IMR-90 (cell line): ENCODE measurements around the gene CFAP299. TPM values are rescaled to one million over a fixed set of nuclear protein-coding genes. Genes with fewer than 3 reads are reported as not detected.
"Not testable (repeated sequence)": the region's sequence is repeated elsewhere in the genome, so short reads cannot be mapped to it uniquely, and the experiment has no call there.

ENCODE experiments used
- ATAC-seq: fragments of 200-7000 bp; cut with Tn5 transposase; 2 replicates; pipeline ENCODE4 v1.9.1; 2020; ENCODE audit warnings: low read depth, mild to moderate bottlenecking, moderate library complexity
- BruUV-seq: library from RNA; stranded (reverse); fragments of 400-500 nt; replicated peaks from 2 replicates; lab custom pipeline; 2021; lab: Mats Ljungman, UMichigan
- CTCF ChIA-PET: fragments of 300-600 bp; formaldehyde crosslinking; extraction: SDS; loops from one replicate; lab custom pipeline; 2021; ENCODE audit warnings: antibody characterized with exemption; lab: Yijun Ruan, JAX
- POLR2A ChIA-PET: fragments of 300-600 bp; sonication (Branson Sonifier 250); formaldehyde crosslinking; loops from one replicate; lab custom pipeline; 2022; ENCODE audit warnings: antibody characterized with exemption; ENCODE audit not compliant: unreplicated experiment; lab: Charles Lee
- DNase-seq: peaks from one replicate; pipeline ENCODE4 v3.0.0; 2013
- H2AFZ ChIP-seq: replicated peaks from 2 replicates; pipeline ENCODE3; 2013; ENCODE audit warnings: low read length, mild to moderate bottlenecking; ENCODE audit not compliant: poor library complexity
- H2AK5ac ChIP-seq: 2 replicates; pipeline ENCODE4 v1.6.1; 2013; ENCODE audit warnings: low read depth, low read length, inconsistent platforms
- H2AK9ac ChIP-seq: replicated peaks from 2 replicates; pipeline ENCODE3; 2013; ENCODE audit warnings: mild to moderate bottlenecking, low read depth, low read length, moderate library complexity; ENCODE audit not compliant: poor library complexity
- H2BK120ac ChIP-seq: 2 replicates; pipeline ENCODE4 v1.6.1; 2013; ENCODE audit warnings: low read depth, low read length, inconsistent platforms
- H2BK15ac ChIP-seq: 3 replicates; pipeline ENCODE4 v1.6.1; 2013; ENCODE audit warnings: low read depth, low read length, inconsistent platforms
- H2BK20ac ChIP-seq: 2 replicates; pipeline ENCODE4 v1.6.1; 2013; ENCODE audit warnings: low read depth, mild to moderate bottlenecking, inconsistent platforms, low read length, moderate library complexity
- H2BK5ac ChIP-seq: 2 replicates; pipeline ENCODE4 v1.6.1; 2013; ENCODE audit warnings: mild to moderate bottlenecking, low read depth, low read length, inconsistent platforms; ENCODE audit not compliant: poor library complexity, severe bottlenecking
- H3K14ac ChIP-seq: replicated peaks from 2 replicates; pipeline ENCODE4 v1.6.1; 2013; ENCODE audit warnings: low read depth, low read length, inconsistent platforms
- H3K18ac ChIP-seq: 2 replicates; pipeline ENCODE4 v1.6.1; 2013; ENCODE audit warnings: low read depth, low read length, control low read depth
- H3K23ac ChIP-seq: 2 replicates; pipeline ENCODE4 v1.6.1; 2013; ENCODE audit warnings: low read depth, low read length, inconsistent platforms
- H3K27ac ChIP-seq: 2 replicates; pipeline ENCODE4 v1.5.1; 2013; ENCODE audit warnings: mild to moderate bottlenecking, control low read depth, low read length; ENCODE audit not compliant: insufficient read depth
- H3K27me3 ChIP-seq: 2 replicates; pipeline ENCODE4 v1.6.1; 2013; ENCODE audit warnings: low read length; ENCODE audit not compliant: control insufficient read depth, insufficient read depth
- H3K36me3 ChIP-seq: 2 replicates; pipeline ENCODE4 v1.6.1; 2013; ENCODE audit warnings: low read length, mixed read lengths; ENCODE audit not compliant: control insufficient read depth, insufficient read depth
- H3K4ac ChIP-seq: 2 replicates; pipeline ENCODE4 v1.6.1; 2013; ENCODE audit warnings: low read depth, low read length, inconsistent platforms
- H3K4me1 ChIP-seq: 2 replicates; pipeline ENCODE4 v1.6.1; 2013; ENCODE audit warnings: low read length, mixed read lengths; ENCODE audit not compliant: control insufficient read depth, insufficient read depth
- H3K4me2 ChIP-seq: 2 replicates; pipeline ENCODE4 v1.6.1; 2013; ENCODE audit warnings: low read depth, mild to moderate bottlenecking, control low read depth, low read length, moderate library complexity
- H3K4me3 ChIP-seq: 2 replicates; pipeline ENCODE4 v1.5.1; 2013; ENCODE audit warnings: low read depth, mild to moderate bottlenecking, control low read depth, low read length, moderate library complexity; ENCODE audit not compliant: insufficient read depth
- H3K56ac ChIP-seq: 2 replicates; pipeline ENCODE4 v1.6.1; 2013; ENCODE audit warnings: low read length, inconsistent platforms; ENCODE audit not compliant: insufficient read depth; ENCODE audit errors: extremely low read depth
- H3K79me1 ChIP-seq, 2 experiments: 2 replicates each; pipeline ENCODE4 v1.6.1; 2013; ENCODE audit warnings: low read length in 2 of 2, inconsistent platforms in 1 of 2, low read depth in 1 of 2
- H3K9ac ChIP-seq: 2 replicates; pipeline ENCODE4 v1.6.1; 2013; ENCODE audit warnings: low read depth, low read length, control low read depth
- H3K9me1 ChIP-seq: 2 replicates; pipeline ENCODE4 v1.6.1; 2013; ENCODE audit warnings: low read length, inconsistent platforms; ENCODE audit not compliant: insufficient read depth
- H3K9me3 ChIP-seq: 2 replicates; pipeline ENCODE4 v1.6.1; 2013; ENCODE audit warnings: low read length; ENCODE audit not compliant: control insufficient read depth, insufficient read depth
- H4K20me1 ChIP-seq: 2 replicates; pipeline ENCODE4 v1.6.1; 2013; ENCODE audit warnings: low read length, inconsistent platforms; ENCODE audit not compliant: insufficient read depth
- H4K5ac ChIP-seq: 2 replicates; pipeline ENCODE4 v1.6.1; 2013; ENCODE audit warnings: mild to moderate bottlenecking, low read depth, low read length, control low read depth
- H4K8ac ChIP-seq, 2 experiments: 2 replicates each; pipeline ENCODE4 v1.6.1; 2013; ENCODE audit warnings: low read depth in 2 of 2, low read length in 2 of 2, control low read depth in 1 of 2, inconsistent platforms in 1 of 2
- H4K91ac ChIP-seq: 2 replicates; pipeline ENCODE4 v1.6.1; 2013; ENCODE audit warnings: low read depth, low read length, inconsistent platforms; ENCODE audit not compliant: insufficient read depth
- WGBS, 2 experiments: methylation state at CpG; one replicate each; pipeline versions ENCODE4 v1.1.5 to v1.1.7; 2013; ENCODE audit warnings: missing lambda C conversion rate in 2 of 2; ENCODE audit not compliant: insufficient read length in 1 of 2; ENCODE audit errors: extremely low coverage in 2 of 2; 5-methylcytosine and 5-hydroxymethylcytosine counted together
- dilution Hi-C: fragments of 300-500 bp; cut with HindIII; formaldehyde crosslinking; loops from one replicate; pipeline ENCODE4 v1.14.3; 2018; ENCODE audit warnings: low sequenced_read_pairs; ENCODE audit not compliant: unreplicated experiment
- in situ Hi-C: fragments of 300-500 bp; cut with MboI; formaldehyde crosslinking; loops from 3 replicates; pipeline ENCODE4 v1.14.3; 2019; ENCODE audit warnings: low sequenced_read_pairs, inconsistent platforms, mixed read lengths
- intact Hi-C: fragments of 100-400 bp; cut with micrococcal nuclease; formaldehyde crosslinking; loops from 2 replicates; pipeline ENCODE4 v1.10.0; 2022
- polyA plus RNA-seq, 3 experiments: library from polyadenylated mRNA; depleted of rRNA; stranded (reverse); fragments of >200 nt; gene quantifications; 2 replicates each; pipeline ENCODE4 v1.2.3, GENCODE V29; 2012; ENCODE audit warnings: low replicate concordance in 1 of 3
- total RNA-seq: library from RNA; depleted of rRNA; stranded (reverse); fragments of >200 nt; gene quantifications from 2 replicates; pipeline ENCODE4 v1.2.3, GENCODE V29; 2012

The CFAP299 gene
- total and polyA plus RNA-seq, 2 of the 4 experiments (the other 2 are of a cell fraction), result 1.0 to 1.1 TPM

DNA sequence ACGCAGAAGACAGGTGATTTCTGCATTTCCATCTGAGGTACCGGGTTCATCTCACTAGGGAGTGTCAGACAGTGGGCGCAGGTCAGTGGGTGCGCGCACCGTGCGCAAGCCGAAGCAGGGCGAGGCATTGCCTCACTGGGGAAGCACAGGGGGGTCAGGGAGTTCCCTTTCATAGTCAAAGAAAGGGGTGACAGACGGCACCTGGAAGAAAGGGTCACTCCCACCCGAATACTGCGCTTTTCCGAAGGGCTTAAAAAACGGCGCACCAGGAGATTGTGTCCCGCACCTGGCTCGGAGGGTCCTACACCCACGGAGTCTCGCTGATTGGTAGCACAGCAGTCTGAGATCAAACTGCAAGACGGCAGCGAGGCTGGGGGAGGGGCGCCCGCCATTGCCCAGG lies 352.2 kb downstream of the CFAP299 start:
- in situ Hi-C loops, BruUV-seq, POLR2A ChIA-PET, H2BK120ac ChIP-seq, H3K4me1 ChIP-seq, H3K23ac ChIP-seq, H2AFZ ChIP-seq, H3K4me2 ChIP-seq, H2BK15ac ChIP-seq, CTCF ChIA-PET, H3K27ac ChIP-seq, ATAC-seq, H4K8ac ChIP-seq, H3K9me1 ChIP-seq, H3K18ac ChIP-seq, H3K36me3 ChIP-seq, H4K91ac ChIP-seq, H3K4ac ChIP-seq, H3K14ac ChIP-seq, H3K27me3 ChIP-seq, H2BK5ac ChIP-seq, dilution Hi-C loops, intact Hi-C loops, H3K9me3 ChIP-seq, H2AK5ac ChIP-seq, H2AK9ac ChIP-seq, H3K4me3 ChIP-seq, H3K79me1 ChIP-seq, H4K20me1 ChIP-seq, DNase-seq, H3K9ac ChIP-seq, H2BK20ac ChIP-seq, H3K56ac ChIP-seq, H4K5ac ChIP-seq: not testable (repeated sequence)
- 73% methylated on average over 3 of the region's 23 CpGs; no CpG with 5 or more reads in 1 of the 2 experiments for WGBS, 2 experiments
